GM12892 (cell line): ENCODE results near the gene FBLN7.

ENCODE experiments used
- POLR2A ChIP-seq: IDR thresholded peaks from 2 replicates; pipeline ENCODE4 v1.6.1; 2011; ENCODE audit warnings: low read depth, low read length, control low read depth
- POLR2AphosphoS5 ChIP-seq: IDR thresholded peaks from 2 replicates; pipeline ENCODE4 v1.6.1; 2011; ENCODE audit warnings: low read depth, low read length, control low read depth
- TAF1 ChIP-seq: IDR thresholded peaks from 2 replicates; pipeline ENCODE4 v1.6.1; 2011; ENCODE audit warnings: low read depth, mild to moderate bottlenecking, control low read depth, low read length, borderline replicate concordance

- TF ChIP-seq POLR2A, result no peak
- TF ChIP-seq POLR2AphosphoS5, result no peak
- TF ChIP-seq TAF1, result no peak
Measured at GRCh38 chr2:112150447-112150846, 12.3 kb downstream of the FBLN7 start.
